HG02852 (cell line): ENCODE results near the gene CCDC149.

Source experiments
- ATAC-seq: cut with Tn5 transposase; IDR thresholded peaks from one replicate; pipeline ENCODE4 v1.9.1; 2021; ENCODE audit warnings: mild to moderate bottlenecking, moderate library complexity; ENCODE audit not compliant: unreplicated experiment

The CCDC149 gene

DNA sequence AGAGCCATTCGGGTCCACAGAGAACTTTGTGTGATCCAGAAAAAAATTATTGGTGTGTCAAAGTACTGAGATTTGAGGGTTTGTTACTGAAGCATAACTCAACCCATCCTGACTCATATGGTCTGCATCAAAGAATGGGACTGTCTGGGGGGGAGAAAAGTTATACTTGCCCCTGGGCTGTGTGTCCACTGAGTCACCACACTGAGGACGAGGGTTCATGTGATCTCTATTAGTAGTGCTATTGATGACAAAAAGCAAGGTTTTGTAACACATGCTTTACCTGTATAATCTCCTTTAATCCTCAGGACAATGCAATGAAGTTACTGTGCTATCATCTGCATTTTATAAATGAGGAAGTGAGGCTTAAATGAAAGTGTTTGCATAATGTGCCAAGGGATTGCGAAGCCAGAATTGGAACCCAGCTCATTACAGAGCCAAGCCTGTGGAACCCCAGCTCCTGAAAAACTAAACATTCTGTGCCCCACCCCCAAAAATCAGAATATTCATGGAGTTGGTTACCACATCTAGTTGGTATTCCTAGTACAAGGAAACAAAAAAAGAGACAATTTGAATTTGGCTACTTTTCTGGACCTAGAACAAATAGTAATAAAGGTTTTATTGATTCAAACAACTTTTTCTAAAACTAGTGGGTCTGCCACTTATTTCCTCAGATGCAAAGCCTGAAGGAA, 31.2 kb downstream of the CCDC149 start:
- no peak for ATAC-seq

DNA sequence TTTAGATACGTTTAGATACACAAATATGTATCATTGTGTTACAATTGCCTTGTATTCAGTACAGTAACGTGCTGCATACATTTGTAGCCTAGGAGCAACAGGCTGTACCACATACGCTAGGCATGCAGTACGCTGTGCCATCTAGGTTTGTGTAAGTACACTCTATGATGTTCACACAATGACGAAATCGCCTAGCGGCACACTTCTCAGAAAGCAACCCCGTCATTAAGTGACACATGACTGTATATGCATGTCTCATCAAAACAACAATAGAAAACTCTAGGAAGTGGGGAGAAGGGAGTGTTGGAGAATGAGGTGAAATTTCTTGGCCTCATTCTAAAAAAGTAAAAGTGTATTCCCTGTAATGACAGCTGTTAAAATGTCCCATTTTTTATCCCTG, 32.7 kb downstream of the CCDC149 start:
- no peak for ATAC-seq

DNA sequence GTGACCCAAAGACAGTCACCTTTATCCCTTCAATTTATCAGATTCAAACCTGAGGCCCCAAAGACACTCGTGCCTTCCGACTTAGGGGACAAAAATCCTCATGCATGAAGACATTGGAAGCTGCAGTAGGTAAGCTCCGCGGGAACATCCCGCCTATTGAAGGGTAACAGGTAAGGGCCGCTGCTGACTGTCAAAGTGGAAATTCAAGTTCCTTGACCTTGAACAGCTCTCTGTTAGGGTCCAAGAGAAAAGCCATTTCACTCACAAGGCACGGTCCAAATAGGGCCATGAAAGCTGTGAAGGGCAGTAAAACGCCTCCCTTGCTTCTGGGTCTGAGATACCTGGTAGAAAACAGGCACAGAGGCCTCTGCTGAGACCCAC, 34.2 kb downstream of the CCDC149 start:
- no peak for ATAC-seq

DNA sequence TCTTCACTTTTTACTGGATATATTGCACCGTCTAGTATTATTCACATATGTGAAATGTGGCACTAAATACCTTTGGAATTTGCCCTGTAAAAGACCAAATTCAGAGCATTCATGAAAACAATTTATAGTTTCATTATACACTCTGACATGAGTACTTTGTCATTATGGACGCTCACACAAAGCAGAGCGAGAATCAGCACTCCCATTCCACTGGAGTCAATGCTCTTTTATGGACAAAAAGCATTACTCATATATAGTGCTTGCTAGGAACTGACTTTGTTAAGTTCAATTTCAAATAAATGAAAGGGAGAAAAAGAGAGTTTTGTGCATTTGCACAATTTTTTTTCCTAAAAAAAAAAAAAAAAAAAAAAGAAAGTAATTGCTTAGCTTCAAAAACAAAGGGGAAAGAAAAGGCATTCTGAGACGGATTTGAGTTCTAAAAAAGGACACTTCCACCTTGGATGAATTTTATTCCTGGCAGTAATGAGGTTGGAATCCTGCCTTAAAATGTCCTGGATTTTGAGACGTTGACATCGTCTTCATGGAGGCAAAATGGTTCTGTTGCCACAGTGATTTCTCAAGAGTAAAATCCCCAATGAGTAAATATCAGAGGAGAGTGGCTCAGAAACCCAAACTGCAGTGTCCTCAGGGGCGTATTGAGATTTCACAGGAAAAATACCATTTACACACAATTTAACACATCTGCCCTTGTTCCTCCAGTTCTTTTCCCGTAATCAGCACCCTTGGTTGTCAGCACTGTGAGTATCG, 34.8 kb downstream of the CCDC149 start:
- no peak for ATAC-seq

DNA sequence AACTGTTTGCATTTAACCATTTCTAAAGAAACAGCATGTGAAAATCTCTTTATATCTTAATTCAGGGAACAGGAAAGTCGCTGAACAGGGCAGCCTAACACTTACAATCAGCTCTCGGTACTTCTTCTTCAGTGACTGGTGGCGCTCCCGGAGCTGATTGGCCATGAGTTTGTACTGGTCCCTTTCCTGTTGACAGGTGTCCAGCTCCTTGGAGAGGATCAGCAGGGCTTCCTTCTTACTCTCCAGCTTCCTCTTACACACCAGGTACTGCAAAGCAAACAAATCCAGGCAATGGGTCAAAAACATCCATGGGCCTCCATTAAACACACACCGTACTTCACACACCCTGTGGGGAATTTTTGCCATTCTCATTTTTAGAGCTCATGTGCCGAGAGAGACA, 36.4 kb downstream of the CCDC149 start:
- no peak for ATAC-seq

DNA sequence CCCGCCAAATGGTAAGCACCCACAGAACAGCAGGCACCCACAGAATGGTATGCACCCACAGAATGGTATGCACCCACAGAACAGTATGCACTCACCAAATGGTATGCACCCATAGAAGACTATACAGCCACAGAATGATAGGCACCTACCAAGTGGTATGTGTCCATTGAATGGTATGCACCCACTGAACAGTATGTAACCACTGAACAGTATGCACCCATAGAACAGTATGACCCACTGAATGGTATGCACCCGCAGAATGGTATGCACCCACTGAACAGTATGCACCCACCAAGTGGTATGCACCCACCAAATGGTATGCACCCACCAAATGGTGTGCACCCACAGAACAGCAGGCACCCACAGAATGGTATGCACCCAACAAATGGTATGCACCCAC, 40.1 kb downstream of the CCDC149 start:
- no peak for ATAC-seq

DNA sequence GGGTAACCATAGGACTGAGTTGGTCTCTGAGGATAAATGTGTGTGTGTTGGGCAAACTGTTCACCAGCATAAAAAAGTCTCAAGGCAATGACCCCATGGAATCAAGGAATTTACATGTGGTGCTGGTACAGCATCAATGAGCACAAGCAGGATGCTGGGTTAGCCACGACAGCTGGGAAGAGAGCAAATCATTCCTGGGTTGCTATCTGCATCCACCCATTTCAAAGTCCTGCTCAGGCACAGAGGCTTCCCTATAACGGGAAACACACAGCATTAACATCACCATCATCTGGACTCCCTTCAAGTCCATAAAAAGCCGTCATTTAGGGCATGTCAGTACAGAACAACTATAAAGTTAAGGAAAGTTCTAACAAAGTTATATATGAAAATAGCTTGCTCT, 41.6 kb downstream of the CCDC149 start:
- no peak for ATAC-seq

DNA sequence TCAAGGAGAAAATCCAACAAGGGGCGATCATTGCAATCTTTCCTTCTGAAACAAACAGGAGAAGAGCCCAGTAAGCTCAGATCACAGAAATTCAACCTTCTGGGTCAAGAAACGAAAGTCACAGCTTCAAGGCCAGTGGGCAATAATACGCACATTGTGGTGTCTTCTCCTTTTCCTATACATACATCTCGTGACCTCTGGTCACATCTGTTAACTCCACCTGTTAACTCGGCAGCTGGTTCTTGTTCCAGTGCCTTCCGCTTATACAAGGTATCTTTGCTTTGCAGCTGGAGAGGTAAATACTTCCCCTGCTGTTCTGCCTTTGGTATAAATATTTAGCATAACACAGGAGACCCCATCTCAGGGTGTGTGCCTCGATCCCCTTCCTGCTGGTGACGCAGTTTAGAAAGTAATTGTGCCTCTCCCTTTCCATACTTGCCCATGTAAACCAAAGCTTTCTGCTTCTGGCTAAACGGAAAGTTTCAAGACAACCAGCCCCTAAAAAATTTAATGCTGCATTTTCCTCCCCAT, 45.0 kb downstream of the CCDC149 start:
- no peak for ATAC-seq

DNA sequence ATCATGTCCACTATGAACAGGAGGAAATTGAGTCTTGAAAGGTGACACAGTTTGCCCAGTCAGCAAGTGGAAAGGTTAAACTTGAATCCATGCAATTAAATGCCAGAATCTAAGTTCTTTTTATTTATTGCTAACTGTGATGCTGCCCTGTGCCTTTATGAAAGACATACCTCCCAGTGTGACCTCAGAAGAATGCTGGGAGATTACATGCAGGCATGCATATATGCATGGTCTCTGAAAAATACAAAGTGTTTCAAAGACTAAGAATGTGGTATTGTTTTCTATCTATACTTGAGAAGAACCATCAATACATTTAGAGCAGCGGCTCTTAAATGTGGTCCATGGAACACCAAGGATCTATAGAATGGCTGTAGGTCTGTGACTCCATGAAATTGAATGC, 45.6 kb downstream of the CCDC149 start:
- ATAC-seq = no peak

DNA sequence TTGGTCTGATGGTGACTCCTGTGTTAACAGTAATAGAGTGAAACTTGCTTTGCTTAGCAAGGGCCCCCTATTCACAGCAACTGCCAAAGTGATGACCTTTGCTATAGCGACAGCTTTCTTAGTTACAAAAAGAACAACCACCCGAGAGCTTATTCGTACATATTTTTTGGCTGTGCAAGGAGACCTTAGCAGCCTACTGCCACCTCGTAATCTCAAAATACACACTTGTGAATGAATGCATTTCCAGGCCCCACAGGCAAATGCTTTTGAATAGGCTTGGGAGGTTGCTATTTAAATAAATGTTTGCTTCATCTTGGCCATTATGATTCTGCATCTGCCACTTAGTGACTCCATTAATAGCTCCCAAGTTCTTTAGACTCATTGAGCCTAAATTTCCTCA, 47.4 kb downstream of the CCDC149 start:
- no peak for ATAC-seq

DNA sequence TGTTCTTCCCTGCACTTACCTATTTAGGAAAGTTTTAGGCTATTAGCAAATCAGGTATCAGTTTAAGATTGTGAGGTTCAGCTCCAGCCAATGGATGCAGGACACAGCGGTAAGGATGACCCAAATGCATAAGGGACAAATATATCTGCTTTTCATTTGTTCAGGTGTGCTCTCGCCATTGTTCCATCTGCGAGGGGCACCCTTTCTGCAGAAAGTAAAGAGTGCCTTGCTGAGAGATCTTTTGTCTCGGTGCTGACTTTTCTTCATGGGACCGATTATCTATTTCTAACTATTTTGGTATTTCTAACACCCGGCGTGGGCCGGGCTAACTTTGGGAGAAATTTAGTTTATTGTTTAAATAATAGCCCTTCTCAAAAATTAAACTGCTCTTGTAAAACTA, 49.0 kb downstream of the CCDC149 start:
- ATAC-seq = no peak

DNA sequence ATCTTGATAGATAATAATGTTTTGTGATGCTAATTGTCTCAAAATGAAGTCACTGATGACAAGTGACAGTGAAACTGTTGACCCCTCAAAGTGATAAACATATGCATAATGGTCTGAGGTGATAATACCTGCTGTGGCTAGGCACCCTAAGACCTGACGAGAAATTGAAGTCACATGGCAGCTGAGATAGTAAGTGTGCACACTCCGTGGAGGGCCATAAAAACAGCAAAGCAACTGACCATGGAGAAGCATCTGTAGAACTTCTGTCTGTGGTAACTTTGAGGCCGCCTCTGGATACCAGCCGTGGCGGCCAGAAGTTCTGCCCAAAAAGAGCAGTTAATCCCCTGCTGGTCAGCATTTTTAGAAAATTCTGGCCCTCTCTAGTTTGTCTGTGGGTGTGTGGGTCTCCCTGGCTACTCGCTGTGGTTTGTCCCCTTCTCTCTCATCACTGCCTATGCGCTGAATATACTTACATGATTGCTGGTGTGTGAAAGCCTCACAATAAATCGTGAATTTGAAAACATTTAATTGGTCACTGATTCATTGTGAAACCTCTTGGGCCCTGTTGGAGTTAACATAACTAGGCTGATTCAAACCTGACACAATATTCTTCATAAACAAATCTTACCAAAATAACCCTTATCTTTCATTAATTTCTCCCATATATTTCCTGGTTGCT, 50.6 kb downstream of the CCDC149 start:
- ATAC-seq = peak; percentile 65

DNA sequence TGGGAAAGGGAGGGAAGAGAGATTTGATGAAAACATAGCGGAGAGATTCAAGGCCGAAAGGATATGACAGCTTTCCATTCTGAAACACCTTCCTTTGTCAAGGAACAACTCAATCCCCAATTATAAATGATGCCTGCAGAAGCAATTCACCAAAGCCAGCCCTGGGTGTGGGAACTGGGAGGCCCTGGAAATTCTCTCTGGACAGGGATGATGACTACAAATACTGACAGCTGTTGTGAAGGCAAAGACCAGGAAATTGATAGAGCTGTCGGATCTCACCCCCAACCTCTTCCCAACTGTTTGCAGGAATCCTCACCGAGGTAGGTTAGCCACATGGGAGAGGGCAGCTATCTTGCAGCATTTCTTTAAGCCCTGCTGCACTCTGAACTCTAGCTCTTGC, 54.3 kb downstream of the CCDC149 start:
- ATAC-seq = no peak

DNA sequence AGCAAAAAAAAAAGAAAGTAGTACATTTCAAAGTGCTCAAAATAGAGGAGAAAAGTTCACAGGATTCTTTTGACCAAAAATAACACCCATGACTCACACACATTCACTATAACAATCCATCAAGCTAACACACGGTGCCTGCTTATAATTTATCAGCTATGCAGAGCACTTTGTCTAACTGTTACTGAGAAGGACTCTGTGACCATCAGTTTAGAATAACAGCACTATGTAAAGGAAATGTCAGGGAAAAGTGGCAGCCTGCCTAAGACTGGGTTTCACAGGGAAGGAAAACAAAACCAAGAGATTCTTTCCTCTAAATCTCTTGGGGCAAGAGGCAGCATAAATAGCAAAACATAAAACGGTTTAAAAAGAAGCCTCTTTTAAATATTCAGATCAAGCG, 54.8 kb downstream of the CCDC149 start:
- no peak for ATAC-seq

DNA sequence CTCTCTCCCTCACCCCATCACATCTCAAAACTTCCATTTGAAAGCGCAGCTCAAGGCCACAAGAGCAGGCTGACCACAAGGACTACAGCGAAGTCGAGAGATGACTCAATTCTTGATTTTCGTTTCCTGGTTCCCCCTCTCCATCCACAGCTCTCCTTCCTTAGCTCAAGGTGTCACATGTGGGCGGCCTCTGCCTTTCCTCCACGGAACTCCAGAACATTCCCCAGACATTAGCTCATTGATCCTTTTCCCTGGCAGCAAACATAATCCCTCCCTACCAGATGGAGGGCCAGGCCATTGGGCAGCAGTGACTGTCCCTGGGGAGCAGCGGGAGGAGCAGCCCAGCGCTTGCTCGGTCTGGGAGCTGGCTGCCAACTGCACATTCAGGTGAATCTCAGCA, 56.3 kb downstream of the CCDC149 start:
- ATAC-seq = peak; percentile 99

DNA sequence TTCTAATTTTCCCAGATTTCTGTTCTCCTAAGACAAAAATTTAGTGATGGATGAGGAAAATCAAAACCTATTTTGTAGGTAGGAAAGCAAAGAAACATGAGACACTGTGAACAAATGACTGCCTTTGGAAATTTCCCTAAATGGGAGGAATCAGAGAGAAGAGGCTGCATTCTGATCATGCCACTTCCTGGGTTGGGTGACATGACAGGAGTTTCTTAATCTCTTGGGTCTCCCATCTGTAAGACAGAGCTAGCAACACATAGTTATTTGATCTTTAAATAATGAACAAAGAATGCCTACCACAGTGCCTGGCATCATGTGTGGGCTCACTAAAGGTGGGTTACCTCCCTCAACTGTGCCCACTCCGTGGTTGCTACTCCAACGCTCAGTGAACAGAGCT, 57.1 kb downstream of the CCDC149 start:
- no peak for ATAC-seq

DNA sequence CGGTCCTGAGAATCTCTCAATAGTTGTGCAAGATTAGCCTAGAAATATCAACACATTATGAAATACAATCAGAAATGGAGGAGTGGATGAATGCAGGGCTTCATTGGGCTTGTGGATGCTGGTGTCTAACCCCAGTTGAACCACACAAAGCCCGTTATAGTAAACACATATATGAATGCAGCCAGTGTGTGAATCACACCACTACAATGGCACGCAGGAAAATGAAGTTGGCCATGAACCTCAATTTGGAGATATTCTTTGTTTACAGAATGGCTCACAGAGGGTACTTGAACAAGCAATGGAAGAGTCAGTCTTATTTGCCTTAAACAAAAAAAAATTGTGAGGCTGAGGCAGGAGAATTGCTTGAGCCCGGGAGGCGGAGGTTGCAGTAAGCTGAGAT, 59.7 kb downstream of the CCDC149 start:
- no peak for ATAC-seq

DNA sequence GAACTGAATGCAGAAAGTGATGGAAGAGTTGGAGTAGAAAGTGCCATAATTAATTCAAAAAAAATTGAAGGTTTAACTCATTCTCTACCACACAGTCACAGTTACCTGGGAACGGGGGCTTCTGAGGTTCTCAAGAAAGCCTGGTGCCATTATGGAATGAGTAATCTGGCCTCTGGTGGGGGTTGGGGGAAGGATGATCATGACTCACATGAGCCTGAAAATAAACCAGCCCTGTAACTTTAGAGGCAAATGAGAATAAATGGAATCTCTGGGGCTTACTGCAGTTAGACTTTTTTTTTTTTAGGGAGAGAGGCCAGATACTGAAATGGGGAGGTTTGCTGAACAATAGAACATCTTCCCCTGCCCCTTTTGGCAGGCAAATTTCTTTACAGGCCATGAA, 62.2 kb downstream of the CCDC149 start:
- no peak for ATAC-seq

DNA sequence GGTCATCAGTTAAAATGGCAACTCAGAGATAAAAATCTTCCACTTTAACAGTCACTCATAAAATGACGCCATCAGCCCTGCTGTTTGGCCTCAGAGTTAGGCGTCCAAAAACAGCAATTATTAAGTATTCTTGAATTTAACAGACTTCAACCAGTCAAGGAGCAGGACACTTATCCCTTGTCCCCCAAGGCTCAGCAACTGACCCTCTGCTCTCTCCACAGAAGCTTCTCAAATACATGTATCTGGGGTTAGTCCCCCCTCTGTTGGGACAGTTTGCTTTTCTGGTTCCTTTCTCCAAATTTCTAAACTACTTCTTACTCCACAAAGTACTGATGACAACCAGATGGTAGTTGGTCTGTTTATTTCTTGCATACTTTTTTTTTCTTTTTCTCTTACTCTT, 63.1 kb downstream of the CCDC149 start:
- ATAC-seq = no peak

DNA sequence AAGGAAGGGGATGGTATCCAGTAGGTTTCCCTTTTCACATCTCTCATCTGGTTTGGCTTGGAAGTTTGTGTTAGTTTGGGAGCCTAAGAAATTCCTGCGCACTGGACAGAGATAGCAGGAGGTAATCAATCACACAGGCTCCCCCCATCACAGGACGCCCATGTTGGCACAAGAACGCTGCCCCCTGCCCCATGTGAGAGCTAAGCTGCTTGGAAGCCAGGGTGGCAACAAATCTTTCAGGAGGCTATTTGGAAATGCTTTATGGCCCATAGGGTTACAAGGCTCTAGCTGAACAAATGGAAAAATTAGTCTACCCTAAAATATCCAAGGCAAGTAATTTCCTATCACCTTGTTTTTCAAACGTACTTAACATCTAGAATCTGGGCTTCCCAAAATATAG, 63.5 kb downstream of the CCDC149 start:
- ATAC-seq = no peak

DNA sequence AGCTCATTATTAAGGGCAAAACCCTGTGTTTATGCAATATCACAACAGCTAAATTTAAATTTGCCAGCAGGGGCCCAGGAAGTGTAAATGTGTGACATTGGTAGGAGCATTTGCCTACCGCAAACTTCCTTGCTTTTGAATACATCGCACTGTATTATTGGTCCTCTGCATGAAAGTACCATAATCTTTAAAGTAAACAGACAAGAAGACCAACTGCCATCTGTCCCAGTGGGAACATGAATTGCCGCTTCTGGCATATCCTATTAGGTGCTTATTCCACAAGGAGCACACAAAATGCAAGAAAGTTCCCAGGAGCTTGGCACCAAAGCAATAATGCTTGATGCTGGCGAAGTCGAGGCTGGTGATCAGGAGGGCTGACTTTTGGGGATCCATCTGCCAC, 66.1 kb downstream of the CCDC149 start:
- no peak for ATAC-seq

DNA sequence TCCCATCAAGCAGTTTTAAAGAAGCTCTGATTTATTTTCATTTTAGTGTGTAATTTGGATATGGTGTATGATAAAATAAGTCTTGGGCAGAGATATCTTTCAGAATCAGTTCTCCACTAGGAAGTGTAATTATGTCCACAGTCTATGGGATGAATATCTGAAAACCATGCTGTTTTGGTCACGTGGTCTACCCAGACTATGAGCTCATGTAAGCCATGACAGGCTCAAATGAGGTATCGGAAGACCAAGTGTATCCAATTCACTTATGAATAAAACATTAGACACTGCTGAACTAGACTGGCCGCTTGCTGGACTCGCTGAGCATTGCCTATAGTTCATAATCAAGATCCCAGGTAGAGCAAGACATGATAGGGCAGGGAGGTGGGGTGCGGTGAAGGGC, 66.9 kb downstream of the CCDC149 start:
- ATAC-seq = no peak
